Activated CD8-positive, alpha-beta memory T cell treated with anti-CD3 and anti-CD28 coated beads for 4 hours (primary cell): ENCODE data around the gene MSANTD1.

Source experiments
- DNase-seq, 2 donors: peaks; one replicate each; pipeline ENCODE4 v3.0.0-alpha.2; 2020; ENCODE audit warnings: low read depth in 2 of 2

MSANTD1 gene

GRCh38 chr4:3302786-3303564 is 54.0 kb downstream of the MSANTD1 start:
- DNase-seq = no peak

GRCh38 chr4:3303565-3303824 is 54.5 kb downstream of the MSANTD1 start:
- DNase-seq = no peak

GRCh38 chr4:3303923-3304710 is 55.2 kb downstream of the MSANTD1 start:
- DNase-seq = no peak

- no peak for DNase-seq
Observed at GRCh38 chr4:3304831-3305609, 56.1 kb downstream of the MSANTD1 start.

- DNase-seq = no peak
Observed at GRCh38 chr4:3305610-3306371, 56.8 kb downstream of the MSANTD1 start.
